ENCODE results near the gene LIPK.

GRCh38 chr10:88659725-88660597 lies 46.1 kb upstream of the LIPK start:
- TF ChIP-seq CTCF (IDR thresholded peaks at IDR 0.05; ENCODE audit: poor library complexity) (no peak), EZH2 (IDR thresholded peaks at IDR 0.05; ENCODE audit: borderline replicate concordance) (no peak), EZH2phosphoT487 (IDR thresholded peaks at IDR 0.05; ENCODE audit: low read depth, severe bottlenecking, unreplicated experiment) (no peak)
